ENCODE data around the gene RUNX3.
"Not testable (repeated sequence)": the region's sequence is repeated elsewhere in the genome, so short reads cannot be mapped to it uniquely, and the experiment has no call there.

RUNX3 gene

DNA sequence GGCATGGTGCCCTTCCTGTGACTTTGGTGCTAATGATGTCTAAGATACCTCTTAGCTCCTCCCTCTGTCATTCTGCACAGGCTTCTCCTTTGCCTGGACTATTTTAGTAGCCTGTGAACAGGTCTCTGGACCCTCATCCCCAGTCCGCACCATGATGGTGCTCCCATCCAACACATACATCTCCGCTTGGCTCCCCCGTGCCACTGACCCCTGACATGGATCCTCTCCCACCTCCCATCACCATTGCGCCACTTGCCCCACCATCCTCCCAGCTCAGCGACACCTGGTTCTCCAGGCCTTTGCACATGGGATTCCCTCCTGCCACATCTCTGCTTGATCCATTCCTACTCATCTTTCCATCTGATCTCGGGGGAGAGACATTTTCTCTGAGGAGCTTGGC lies 33.9 kb downstream of the RUNX3 start:
- ChIA-PET POLR2A (no interaction called here), CTCF (interaction anchor here (1.1 to 3.5 kb wide), 9 partner anchors 9 to 208 kb away, joined by 3 to 17 read pairs (median 8); no protein-coding TSS in a partner anchor)
- DNase-seq (ENCODE audit: low read depth, low spot score): no peak
- H3K4me3 ChIP-seq (ENCODE audit: low read depth, low read length): no peak overlapping the region
- TF ChIP-seq, protein P1, sequence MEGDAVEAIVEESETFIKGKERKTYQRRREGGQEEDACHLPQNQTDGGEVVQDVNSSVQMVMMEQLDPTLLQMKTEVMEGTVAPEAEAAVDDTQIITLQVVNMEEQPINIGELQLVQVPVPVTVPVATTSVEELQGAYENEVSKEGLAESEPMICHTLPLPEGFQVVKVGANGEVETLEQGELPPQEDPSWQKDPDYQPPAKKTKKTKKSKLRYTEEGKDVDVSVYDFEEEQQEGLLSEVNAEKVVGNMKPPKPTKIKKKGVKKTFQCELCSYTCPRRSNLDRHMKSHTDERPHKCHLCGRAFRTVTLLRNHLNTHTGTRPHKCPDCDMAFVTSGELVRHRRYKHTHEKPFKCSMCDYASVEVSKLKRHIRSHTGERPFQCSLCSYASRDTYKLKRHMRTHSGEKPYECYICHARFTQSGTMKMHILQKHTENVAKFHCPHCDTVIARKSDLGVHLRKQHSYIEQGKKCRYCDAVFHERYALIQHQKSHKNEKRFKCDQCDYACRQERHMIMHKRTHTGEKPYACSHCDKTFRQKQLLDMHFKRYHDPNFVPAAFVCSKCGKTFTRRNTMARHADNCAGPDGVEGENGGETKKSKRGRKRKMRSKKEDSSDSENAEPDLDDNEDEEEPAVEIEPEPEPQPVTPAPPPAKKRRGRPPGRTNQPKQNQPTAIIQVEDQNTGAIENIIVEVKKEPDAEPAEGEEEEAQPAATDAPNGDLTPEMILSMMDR (IDR thresholded peaks at IDR 0.05; ENCODE audit: insufficient read depth, low read length, missing control alignments): no peak

DNA sequence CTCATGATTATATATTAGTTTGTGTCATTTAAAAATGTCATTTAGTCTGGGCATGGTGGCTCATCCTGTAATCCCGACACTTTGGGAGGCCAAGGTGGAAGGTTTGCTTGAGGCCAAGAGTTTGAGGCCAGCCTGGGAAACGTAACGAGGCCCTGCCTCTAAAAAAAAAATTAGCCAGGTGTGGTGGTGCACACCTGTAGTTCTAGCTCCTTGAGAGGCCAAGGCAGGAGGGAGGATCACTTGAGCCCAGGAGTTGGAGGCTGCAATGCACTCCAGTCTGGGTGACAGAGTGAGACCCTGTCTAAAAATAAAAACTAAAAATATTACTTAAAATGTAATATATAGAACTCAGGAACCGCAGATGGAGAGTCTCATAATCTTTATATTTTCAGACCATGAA lies 34.6 kb downstream of the RUNX3 start:
- CTCF ChIA-PET: interaction anchor here (1.1 to 3.1 kb wide), 5 partner anchors 9 to 207 kb away, joined by 3 to 14 read pairs (median 6); no protein-coding TSS in a partner anchor
- TF ChIP-seq, protein P1 (IDR thresholded peaks at IDR 0.05; ENCODE audit: insufficient read depth, low read length, missing control alignments): no peak

DNA sequence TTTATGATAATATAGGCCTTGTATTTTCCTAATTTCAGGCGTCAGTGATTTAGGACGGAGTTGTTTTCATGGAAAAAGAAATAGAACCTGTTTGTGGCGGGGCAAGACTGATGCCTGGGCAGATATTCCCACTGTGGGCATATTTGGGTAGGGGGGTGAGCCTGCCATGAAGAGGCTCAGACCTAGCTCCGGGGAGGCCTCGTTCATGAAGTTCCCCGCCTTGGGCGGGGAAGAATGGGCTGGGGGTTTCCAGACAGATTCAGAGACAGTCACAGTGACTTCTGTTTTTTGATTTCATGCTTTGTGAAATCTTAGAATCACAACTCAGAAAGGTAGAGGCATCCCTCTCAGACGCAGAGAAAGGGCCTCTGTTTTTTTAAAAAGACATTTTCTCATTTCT lies 36.1 kb downstream of the RUNX3 start:
- TF ChIP-seq, protein P1 (IDR thresholded peaks at IDR 0.05; ENCODE audit: insufficient read depth, low read length, missing control alignments): no peak
- POLR2A ChIA-PET: no interaction called here
- DNase-seq (ENCODE audit: low read depth, low spot score): no peak
- CTCF ChIA-PET: interaction anchor here (1.3 kb wide), 1 partner anchor 18 kb away, joined by 4 read pairs; no protein-coding TSS in a partner anchor
- no peak overlapping the region for H3K4me3 ChIP-seq (ENCODE audit: low read depth, low read length)

More for the DNA sequence above, 34.6 kb downstream of the RUNX3 start:
- POLR2A ChIA-PET: no interaction called here
- DNase-seq (ENCODE audit: low read depth, low spot score): no peak
- H3K4me3 ChIP-seq (ENCODE audit: low read depth, low read length): no peak overlapping the region

DNA sequence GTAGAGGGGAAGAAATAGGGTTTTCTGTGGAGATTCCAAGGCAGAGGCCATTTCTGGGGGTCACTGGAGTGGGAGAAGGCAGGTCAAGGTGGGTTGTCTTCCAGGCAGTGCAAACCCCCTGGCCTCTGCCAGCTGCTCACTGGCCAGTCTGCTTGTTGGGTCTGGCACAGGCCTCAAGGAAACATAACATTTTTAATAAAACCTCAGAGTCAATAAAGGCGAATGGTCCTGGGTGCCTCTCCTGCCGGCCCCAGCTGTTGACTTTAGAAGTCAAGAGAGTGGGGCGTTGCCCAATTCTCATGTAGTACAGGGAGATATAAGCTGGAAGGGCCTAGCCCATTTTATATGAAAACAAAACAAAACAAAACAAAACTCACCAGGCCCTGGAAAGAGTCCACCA lies 36.6 kb downstream of the RUNX3 start:
- no peak for DNase-seq (ENCODE audit: low read depth, low spot score)
- TF ChIP-seq, protein P1 (IDR thresholded peaks at IDR 0.05; ENCODE audit: insufficient read depth, low read length, missing control alignments): no peak
- no peak overlapping the region for H3K4me3 ChIP-seq (ENCODE audit: low read depth, low read length)
- ChIA-PET POLR2A (no interaction called here), CTCF (interaction anchor here (1.3 kb wide), 1 partner anchor 18 kb away, joined by 4 read pairs; no protein-coding TSS in a partner anchor)

DNA sequence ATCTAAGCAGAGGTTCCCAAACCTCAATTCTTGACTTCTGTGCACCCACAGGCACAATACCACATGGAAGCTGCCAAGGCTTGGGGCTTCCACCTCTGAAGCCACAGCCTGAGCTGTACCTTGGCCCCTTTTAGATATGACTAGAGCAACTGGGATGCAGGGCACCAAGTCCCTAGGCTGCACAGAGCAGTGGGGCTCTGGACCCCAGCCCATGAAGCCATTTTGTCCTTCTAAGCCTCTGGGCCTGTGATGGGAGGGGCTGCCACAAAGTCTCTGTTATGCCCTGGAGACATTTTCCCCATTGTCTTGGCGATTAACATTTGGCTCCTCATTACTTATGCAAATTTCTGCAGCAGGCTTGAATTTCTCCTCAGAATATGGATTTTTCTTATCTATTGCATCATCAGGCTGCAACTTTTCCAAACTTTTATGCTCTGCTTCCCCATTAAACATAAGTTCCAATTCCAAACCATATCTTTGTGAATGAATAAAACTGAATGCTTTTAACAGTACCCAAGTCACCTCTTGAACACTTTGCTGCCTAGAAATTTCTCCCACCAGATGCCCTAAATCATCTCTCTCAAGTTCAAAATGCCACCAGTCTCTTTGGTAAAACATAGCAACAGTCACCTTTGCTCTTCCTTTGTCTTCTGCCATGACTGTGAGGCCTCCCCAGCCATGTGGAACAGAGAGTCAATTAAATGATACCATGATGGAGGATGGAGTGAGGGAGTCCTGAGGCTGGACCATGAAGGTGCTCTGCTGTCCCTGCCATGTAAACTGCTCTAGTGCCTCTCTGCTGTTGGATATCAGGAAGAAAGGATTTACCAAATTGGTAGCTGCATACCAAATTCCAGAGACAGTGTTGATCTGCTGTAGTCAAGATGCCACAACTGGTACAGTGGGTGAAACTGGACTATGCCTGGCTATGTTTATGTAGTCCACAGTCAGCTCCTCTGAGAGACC lies 37.6 kb downstream of the RUNX3 start:
- no peak overlapping the region for H3K4me3 ChIP-seq (ENCODE audit: low read depth, low read length)
- TF ChIP-seq, protein P1 (IDR thresholded peaks at IDR 0.05; ENCODE audit: insufficient read depth, low read length, missing control alignments): no peak
- POLR2A ChIA-PET: no interaction called here
- DNase-seq (ENCODE audit: low read depth, low spot score): no peak
- CTCF ChIA-PET: no interaction called here

DNA sequence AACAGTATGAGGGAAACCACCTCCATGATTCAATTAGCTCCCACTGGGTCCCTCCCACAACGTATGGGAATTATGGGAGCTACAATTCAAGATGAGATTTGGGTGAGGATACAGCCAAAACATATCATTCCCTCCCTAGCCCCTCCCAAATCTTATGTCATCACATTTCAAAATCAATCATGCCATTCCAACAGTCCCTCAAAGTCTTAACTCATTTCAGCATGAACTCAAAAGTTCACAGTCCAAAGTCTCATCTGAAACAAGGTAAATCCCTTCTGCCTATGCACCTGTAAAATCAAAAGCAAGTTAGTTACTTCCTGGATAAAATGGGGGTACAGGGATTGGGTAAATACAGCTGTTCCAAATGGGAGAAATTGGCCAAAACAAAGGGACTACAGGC lies 38.7 kb downstream of the RUNX3 start:
- H3K4me3 ChIP-seq (ENCODE audit: low read depth, low read length); CTCF ChIA-PET; DNase-seq (ENCODE audit: low read depth, low spot score); POLR2A ChIA-PET: not testable (repeated sequence)
